Esophagus squamous epithelium (tissue), 4 donors: ENCODE results near the gene DLG3.

Experiments
- POLR2A ChIP-seq, 4 donors: fragments of 450-650 bp; IDR thresholded peaks; one replicate each; pipeline ENCODE4 v1.6.1; 2017; ENCODE audit warnings: antibody characterized with exemption in 4 of 4, mild to moderate bottlenecking in 4 of 4, moderate library complexity in 3 of 4
- TF ChIP-seq, protein P1 (sequence below), 6 experiments: fragments of 450-650 bp in 4 of 6; fragments of 200-600 bp in 2 of 6; sonication (generic) in 2 of 6; IDR thresholded peaks; one replicate each; pipeline ENCODE4 v1.5.1; 2016 to 2019; ENCODE audit warnings: antibody characterized with exemption in 6 of 6, mild to moderate bottlenecking in 4 of 6, moderate library complexity in 4 of 6

- TF ChIP-seq, protein P1, sequence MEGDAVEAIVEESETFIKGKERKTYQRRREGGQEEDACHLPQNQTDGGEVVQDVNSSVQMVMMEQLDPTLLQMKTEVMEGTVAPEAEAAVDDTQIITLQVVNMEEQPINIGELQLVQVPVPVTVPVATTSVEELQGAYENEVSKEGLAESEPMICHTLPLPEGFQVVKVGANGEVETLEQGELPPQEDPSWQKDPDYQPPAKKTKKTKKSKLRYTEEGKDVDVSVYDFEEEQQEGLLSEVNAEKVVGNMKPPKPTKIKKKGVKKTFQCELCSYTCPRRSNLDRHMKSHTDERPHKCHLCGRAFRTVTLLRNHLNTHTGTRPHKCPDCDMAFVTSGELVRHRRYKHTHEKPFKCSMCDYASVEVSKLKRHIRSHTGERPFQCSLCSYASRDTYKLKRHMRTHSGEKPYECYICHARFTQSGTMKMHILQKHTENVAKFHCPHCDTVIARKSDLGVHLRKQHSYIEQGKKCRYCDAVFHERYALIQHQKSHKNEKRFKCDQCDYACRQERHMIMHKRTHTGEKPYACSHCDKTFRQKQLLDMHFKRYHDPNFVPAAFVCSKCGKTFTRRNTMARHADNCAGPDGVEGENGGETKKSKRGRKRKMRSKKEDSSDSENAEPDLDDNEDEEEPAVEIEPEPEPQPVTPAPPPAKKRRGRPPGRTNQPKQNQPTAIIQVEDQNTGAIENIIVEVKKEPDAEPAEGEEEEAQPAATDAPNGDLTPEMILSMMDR (IDR thresholded peaks at IDR 0.05): no peak
- TF ChIP-seq POLR2A (IDR thresholded peaks at IDR 0.05): no peak
These were observed 23.0 kb upstream of the DLG3 start for GRCh38 chrX:70421618-70422017.
